HepG2 (cell line): ENCODE measurements around the gene DNAL4. TPM values are rescaled to one million over a fixed set of nuclear protein-coding genes. Genes with fewer than 3 reads are reported as not detected.

Experiments used
- ATAC-seq: fragments of 200-7000 bp; cut with Tn5 transposase; 3 replicates; pipeline ENCODE4 v1.9.1; 2020; ENCODE audit warnings: mild to moderate bottlenecking, moderate library complexity
- BruUV-seq: library from RNA; stranded (reverse); fragments of 400-500 nt; replicated peaks from 2 replicates; lab custom pipeline; 2021; lab: Mats Ljungman, UMichigan
- CTCF ChIA-PET: fragments of 300-600 bp; formaldehyde crosslinking; extraction: SDS; loops from one replicate; lab custom pipeline; 2021; ENCODE audit warnings: low total read pairs, inconsistent platforms, low intra/inter-chr PET ratio; lab: Yijun Ruan, JAX
- POLR2A ChIA-PET: fragments of 350-600 bp; sonication (Branson Sonifier 250); formaldehyde crosslinking; loops from one replicate; lab custom pipeline; 2020; ENCODE audit warnings: antibody characterized with exemption, inconsistent platforms; lab: Yijun Ruan, JAX
- DNase-seq: peaks from one replicate; pipeline ENCODE4 v3.0.0-alpha.2; 2015; ENCODE audit warnings: low spot score
- FAIRE-seq: peaks from 3 replicates; lab custom pipeline; 2011; peaks lifted over from hg19 to GRCh38; lab: Jason Lieb, UNC
- H2AFZ ChIP-seq: one replicate; pipeline ENCODE4 v1.6.1; 2011; ENCODE audit warnings: low read length, inconsistent platforms
- H3K27ac ChIP-seq: fragments of 300-600 bp; 3 replicates; pipeline ENCODE4 v1.8.0; 2011; ENCODE audit warnings: mixed run types, mild to moderate bottlenecking, mixed read lengths, low read length, inconsistent platforms; ENCODE audit not compliant: insufficient read depth; ENCODE audit errors: extremely low read length
- H3K27me3 ChIP-seq, 2 experiments: fragments of 200-600 bp in 1 of 2; 2 replicates in 1 of 2; 3 replicates in 1 of 2; pipeline versions ENCODE4 v1.6.0 to v1.8.0; 2011; ENCODE audit warnings: low read length in 2 of 2, mild to moderate bottlenecking in 2 of 2, moderate library complexity in 2 of 2, inconsistent platforms in 1 of 2; ENCODE audit not compliant: insufficient read depth in 2 of 2, control insufficient read depth in 1 of 2
- H3K36me3 ChIP-seq, 2 experiments: fragments of 200-600 bp in 1 of 2; replicated peaks in 1 of 2; 2 replicates in 1 of 2; 3 replicates in 1 of 2; pipeline versions ENCODE4 v1.5.1 to v1.8.0; 2011; ENCODE audit warnings: low read length in 2 of 2, inconsistent platforms in 1 of 2; ENCODE audit not compliant: insufficient read depth in 2 of 2, control insufficient read depth in 1 of 2
- H3K4me1 ChIP-seq: 2 replicates; pipeline ENCODE4 v1.5.1; 2012; ENCODE audit warnings: low read length, inconsistent platforms; ENCODE audit not compliant: insufficient read depth
- H3K4me2 ChIP-seq: 2 replicates; pipeline ENCODE4 v1.6.0; 2011; ENCODE audit warnings: low read depth, low read length, inconsistent platforms
- H3K4me3 ChIP-seq, 3 experiments: fragments of 200-600 bp in 1 of 3; sonication (generic), shearing (Covaris generic) in 1 of 3; replicated peaks in 1 of 3; 2 replicates each; pipeline ENCODE4 v1.5.1; 2011 to 2016; ENCODE audit warnings: low read length in 3 of 3, inconsistent platforms in 2 of 3, low read depth in 2 of 3, mild to moderate bottlenecking in 2 of 3, control low read depth in 1 of 3, mixed read lengths in 1 of 3; ENCODE audit not compliant: insufficient read depth in 1 of 3
- H3K79me2 ChIP-seq: one replicate; pipeline ENCODE4 v1.6.1; 2011; ENCODE audit warnings: low read length, inconsistent platforms; ENCODE audit not compliant: insufficient read depth
- H3K9ac ChIP-seq: 2 replicates; pipeline ENCODE4 v1.6.0; 2011; ENCODE audit warnings: mild to moderate bottlenecking, low read depth, low read length, inconsistent platforms; ENCODE audit not compliant: insufficient read depth
- H3K9me3 ChIP-seq: 2 replicates; pipeline ENCODE4 v1.5.1; 2012; ENCODE audit warnings: mild to moderate bottlenecking, low read length
- H4K20me1 ChIP-seq: 2 replicates; pipeline ENCODE4 v1.6.0; 2011; ENCODE audit warnings: inconsistent platforms, mild to moderate bottlenecking, low read length, moderate library complexity; ENCODE audit not compliant: insufficient read depth
- BORCS8-MEF2B ChIP-seq: sonication (generic); formaldehyde crosslinking; IDR thresholded peaks from 2 replicates; pipeline ENCODE4 v1.8.0; 2022; ENCODE audit warnings: mild to moderate bottlenecking, missing genetic modification reagents
- CC2D1A ChIP-seq: sonication (generic); formaldehyde crosslinking; IDR thresholded peaks from 2 replicates; pipeline ENCODE4 v1.8.1; 2023; ENCODE audit warnings: mild to moderate bottlenecking, missing genetic modification reagents
- HIVEP1 ChIP-seq: sonication (generic); formaldehyde crosslinking; IDR thresholded peaks from 2 replicates; pipeline ENCODE4 v1.4.0; 2020; ENCODE audit warnings: mild to moderate bottlenecking, missing genetic modification reagents
- HMG20A ChIP-seq: IDR thresholded peaks from 2 replicates; pipeline ENCODE4 v1.6.1; 2016; ENCODE audit warnings: borderline replicate concordance
- JARID2 ChIP-seq: sonication (generic); formaldehyde crosslinking; IDR thresholded peaks from 2 replicates; pipeline ENCODE4 v1.8.1; 2023; ENCODE audit warnings: missing genetic modification reagents, inconsistent platforms; ENCODE audit not compliant: insufficient replicate concordance
- MTF2 ChIP-seq: sonication (generic); formaldehyde crosslinking; IDR thresholded peaks from 2 replicates; pipeline ENCODE4 v1.5.0; 2020; ENCODE audit warnings: missing genetic modification reagents, borderline replicate concordance
- NFKBIZ ChIP-seq: IDR thresholded peaks from 2 replicates; pipeline ENCODE4 v1.6.1; 2018; ENCODE audit warnings: missing genetic modification reagents, missing compliant biosample characterization
- NR1H2 ChIP-seq: sonication (generic); formaldehyde crosslinking; IDR thresholded peaks from 2 replicates; pipeline ENCODE4 v1.8.1; 2022; ENCODE audit warnings: low read depth, missing genetic modification reagents, borderline replicate concordance
- SETDB1 ChIP-seq: sonication (generic); formaldehyde crosslinking; IDR thresholded peaks from 2 replicates; pipeline ENCODE4 v1.5.1; 2020; ENCODE audit warnings: missing genetic modification reagents, mild to moderate bottlenecking, borderline replicate concordance
- SKI ChIP-seq: fragments of 450-650 bp; IDR thresholded peaks from one replicate; pipeline ENCODE4 v1.6.1; 2018; ENCODE audit warnings: mild to moderate bottlenecking; ENCODE audit not compliant: partially characterized antibody
- SNAI1 ChIP-seq: sonication (generic); formaldehyde crosslinking; IDR thresholded peaks from 2 replicates; pipeline ENCODE4 v1.5.0; 2020; ENCODE audit warnings: mild to moderate bottlenecking, missing genetic modification reagents, borderline replicate concordance
- TCF7L2 ChIP-seq: IDR thresholded peaks from 2 replicates; pipeline ENCODE4 v1.6.1; 2011; ENCODE audit warnings: mild to moderate bottlenecking, low read depth, low read length, moderate library complexity
- ZNF333 ChIP-seq: sonication (generic); formaldehyde crosslinking; IDR thresholded peaks from 2 replicates; pipeline ENCODE4 v1.4.0; 2020; ENCODE audit warnings: mild to moderate bottlenecking, missing genetic modification reagents, borderline replicate concordance
- ZNF484 ChIP-seq: sonication (generic); formaldehyde crosslinking; IDR thresholded peaks from 2 replicates; pipeline ENCODE4 v1.5.1; 2020; ENCODE audit warnings: mild to moderate bottlenecking, low read depth, missing genetic modification reagents, borderline replicate concordance
- WGBS: methylation state at CpG from one replicate; pipeline ENCODE4 v1.1.6; 2017; ENCODE audit warnings: low lambda C conversion rate; 5-methylcytosine and 5-hydroxymethylcytosine counted together
- in situ Hi-C: cut with HindIII; loops from 2 replicates; pipeline ENCODE4 v1.10.0; 2017; ENCODE audit warnings: low pct_unique_long_range_greater_than_20kb; ENCODE audit not compliant: extremely low pct_ligation_motif_present
- intact Hi-C: fragments of 100-400 bp; cut with micrococcal nuclease; formaldehyde crosslinking; loops from one replicate; pipeline ENCODE4 v1.10.0; 2022; ENCODE audit not compliant: unreplicated experiment
- polyA plus RNA-seq, 8 experiments: library from polyadenylated mRNA; depleted of rRNA in 3 of 8; stranded (reverse) in 7 of 8; unstranded in 1 of 8; fragments of >200 nt; fragmentation: Illumina TruSeq in 4 of 8; extraction: Trizol in 4 of 8; gene quantifications; 2 replicates each; pipeline versions ENCODE4 v1.2.1 to v1.2.3, GENCODE V29; 2011 to 2016; ENCODE audit warnings: low read depth in 4 of 8, missing spikeins in 1 of 8, mixed read lengths in 1 of 8; ENCODE audit not compliant: insufficient read depth in 1 of 8
- total RNA-seq, 5 experiments: library from RNA; depleted of rRNA; stranded (reverse); fragments of >200 nt; fragmentation: Illumina TruSeq; extraction: Trizol; gene quantifications; 2 replicates each; pipeline ENCODE4 v1.2.3, GENCODE V29; 2016; ENCODE audit warnings: low read depth in 1 of 5
- TF ChIP-seq, protein P1 (sequence below): sonication (generic); formaldehyde crosslinking; IDR thresholded peaks from 2 replicates; pipeline ENCODE4 v1.5.0; 2020; ENCODE audit warnings: missing genetic modification reagents
- TF ChIP-seq, protein P2 (sequence below): sonication (generic); formaldehyde crosslinking; IDR thresholded peaks from 2 replicates; pipeline ENCODE4 v1.4.0; 2020; ENCODE audit warnings: missing genetic modification reagents
- TF ChIP-seq, protein P3 (sequence below): sonication (generic); formaldehyde crosslinking; IDR thresholded peaks from 2 replicates; pipeline ENCODE4 v1.5.1; 2020; ENCODE audit warnings: missing genetic modification reagents, mild to moderate bottlenecking, borderline replicate concordance

The DNAL4 gene
- total and polyA plus RNA-seq, 2 of the 13 experiments (the other 11 are each of a cell fraction or from before 2014, with no cell fraction given) = 8.0 to 10.7 TPM

DNA sequence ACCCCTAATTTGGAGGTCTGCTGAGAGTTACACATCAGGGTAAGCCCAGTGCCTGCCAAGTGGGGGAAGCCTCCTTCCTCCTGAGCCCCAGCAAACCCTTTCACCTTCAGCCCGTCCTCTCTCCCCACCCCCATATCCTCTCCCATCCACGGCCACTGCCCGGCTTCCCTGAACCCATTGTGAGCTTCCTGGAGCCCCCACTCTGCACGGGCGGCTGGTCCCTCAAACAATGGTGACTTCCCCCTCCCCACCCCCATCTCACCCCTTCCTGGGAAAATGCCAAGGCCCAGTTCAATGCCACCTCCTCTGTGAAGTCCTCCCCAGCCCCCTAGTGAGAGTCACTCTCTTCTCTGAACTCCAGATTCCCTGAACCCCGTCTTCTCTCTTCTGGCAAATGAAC lies 17.9 kb downstream of the DNAL4 start:
- Histone ChIP-seq H3K4me3 (no peak overlapping the region), H3K79me2 (no peaks in the 10 kb centered on the region), H3K27me3 (0 out of 5 replicates have a peak, but pooled peaks cover 0 to 3% of the 10 kb centered on the region in 2 experiments), H4K20me1 (no peaks in the 10 kb centered on the region), H3K27ac (no peak overlapping the region), H2AFZ (no peak overlapping the region), H3K36me3 (no peaks in the 10 kb centered on the region), H3K4me2 (no peak overlapping the region), H3K9me3 (no peaks in the 10 kb centered on the region), H3K9ac (no peak overlapping the region), H3K4me1 (peaks cover 17% of the 10 kb centered on the region; the same call in 1 of the 2 replicates)
- ChIA-PET CTCF (no interaction called here), POLR2A (no interaction called here)
- TF ChIP-seq SKI (no peak), CC2D1A (CRISPR knock-in tag) (no peak), ZNF333 (CRISPR knock-in tag) (no peak), TCF7L2 (no peak), HIVEP1 (no peak), SNAI1 (CRISPR knock-in tag) (no peak), HMG20A (CRISPR knock-in tag) (no peak), ZNF484 (no peak), NFKBIZ (CRISPR knock-in tag) (no peak), MTF2 (CRISPR knock-in tag) (no peak), JARID2 (CRISPR knock-in tag) (no peak), NR1H2 (no peak), BORCS8-MEF2B (CRISPR knock-in tag) (no peak), SETDB1 (CRISPR knock-in tag) (no peak)
- TF ChIP-seq, protein P1, sequence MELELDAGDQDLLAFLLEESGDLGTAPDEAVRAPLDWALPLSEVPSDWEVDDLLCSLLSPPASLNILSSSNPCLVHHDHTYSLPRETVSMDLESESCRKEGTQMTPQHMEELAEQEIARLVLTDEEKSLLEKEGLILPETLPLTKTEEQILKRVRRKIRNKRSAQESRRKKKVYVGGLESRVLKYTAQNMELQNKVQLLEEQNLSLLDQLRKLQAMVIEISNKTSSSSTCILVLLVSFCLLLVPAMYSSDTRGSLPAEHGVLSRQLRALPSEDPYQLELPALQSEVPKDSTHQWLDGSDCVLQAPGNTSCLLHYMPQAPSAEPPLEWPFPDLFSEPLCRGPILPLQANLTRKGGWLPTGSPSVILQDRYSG (CRISPR knock-in tag) = no peak
- TF ChIP-seq, protein P2, sequence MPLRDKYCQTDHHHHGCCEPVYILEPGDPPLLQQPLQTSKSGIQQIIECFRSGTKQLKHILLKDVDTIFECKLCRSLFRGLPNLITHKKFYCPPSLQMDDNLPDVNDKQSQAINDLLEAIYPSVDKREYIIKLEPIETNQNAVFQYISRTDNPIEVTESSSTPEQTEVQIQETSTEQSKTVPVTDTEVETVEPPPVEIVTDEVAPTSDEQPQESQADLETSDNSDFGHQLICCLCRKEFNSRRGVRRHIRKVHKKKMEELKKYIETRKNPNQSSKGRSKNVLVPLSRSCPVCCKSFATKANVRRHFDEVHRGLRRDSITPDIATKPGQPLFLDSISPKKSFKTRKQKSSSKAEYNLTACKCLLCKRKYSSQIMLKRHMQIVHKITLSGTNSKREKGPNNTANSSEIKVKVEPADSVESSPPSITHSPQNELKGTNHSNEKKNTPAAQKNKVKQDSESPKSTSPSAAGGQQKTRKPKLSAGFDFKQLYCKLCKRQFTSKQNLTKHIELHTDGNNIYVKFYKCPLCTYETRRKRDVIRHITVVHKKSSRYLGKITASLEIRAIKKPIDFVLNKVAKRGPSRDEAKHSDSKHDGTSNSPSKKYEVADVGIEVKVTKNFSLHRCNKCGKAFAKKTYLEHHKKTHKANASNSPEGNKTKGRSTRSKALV (CRISPR knock-in tag) = no peak
- TF ChIP-seq, protein P3, sequence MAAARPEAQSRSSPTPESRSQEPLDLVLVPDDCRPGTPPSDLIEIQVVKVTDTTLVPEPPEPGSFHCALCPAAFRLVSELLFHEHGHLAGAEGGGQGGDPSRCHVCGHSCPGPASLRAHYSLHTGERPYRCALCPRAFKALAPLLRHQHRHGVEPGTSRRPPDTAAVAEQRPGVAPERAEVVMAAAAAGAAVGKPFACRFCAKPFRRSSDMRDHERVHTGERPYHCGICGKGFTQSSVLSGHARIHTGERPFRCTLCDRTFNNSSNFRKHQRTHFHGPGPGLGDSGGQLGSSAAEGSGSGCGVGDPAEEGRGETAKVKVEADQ (CRISPR knock-in tag) = no peak
- in situ Hi-C loops (no loop called here), intact Hi-C loops (no loop called here)
- no peak for DNase-seq
- no peak for ATAC-seq
- FAIRE-seq = no peak
- BruUV-seq = no TSS peak
- WGBS = 28% methylated on average over 6 of the region's 6 CpGs
